ENCODE data around the gene SPDEF.

The SPDEF gene

DNA sequence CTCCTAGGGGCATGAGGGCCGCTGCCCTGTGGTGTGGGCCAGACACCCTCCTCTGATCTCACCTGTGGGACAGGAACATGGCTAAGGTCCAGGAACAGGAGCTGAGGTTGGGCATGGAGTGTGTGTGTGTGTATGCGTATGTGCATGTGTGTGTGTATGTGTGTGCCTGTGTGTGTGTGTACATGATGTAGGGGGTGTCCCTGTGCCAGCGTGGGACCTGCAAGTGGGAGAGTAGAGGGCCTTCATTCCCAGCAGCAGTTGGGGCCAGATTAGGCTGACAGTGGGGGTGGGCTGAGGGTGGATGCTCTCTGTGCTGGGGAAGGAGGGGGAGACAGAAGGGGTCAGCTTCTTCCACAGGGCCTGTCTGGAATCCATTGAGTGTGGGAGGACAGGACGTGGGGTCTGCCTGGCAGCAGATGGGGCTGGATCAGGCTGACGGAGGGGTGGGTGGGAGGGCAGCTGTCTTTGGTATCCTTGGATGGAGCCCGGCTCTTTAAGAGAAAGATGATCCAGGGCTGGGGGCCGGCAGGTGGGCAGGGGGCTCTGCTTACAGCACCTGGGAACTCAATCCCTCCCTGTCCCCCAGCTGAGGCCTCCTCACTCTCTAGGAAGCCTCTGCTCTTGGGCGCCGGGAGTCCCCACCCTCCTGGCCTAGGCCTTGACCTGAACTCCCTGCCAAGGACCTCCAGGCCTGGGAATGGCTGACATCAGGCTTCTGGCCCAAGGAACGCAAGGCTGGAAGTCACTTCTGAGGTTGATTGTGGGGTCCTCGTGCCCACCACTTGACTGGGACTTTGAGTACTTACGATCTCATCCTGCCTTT lies 44.0 kb downstream of the SPDEF start:
- no peak for DNase-seq

GRCh38 chr6:34511214-34511914 lies 44.8 kb downstream of the SPDEF start:
- DNase-seq: no peak

- DNase-seq: no peak
Observed at GRCh38 chr6:34510299-34510698, 45.8 kb downstream of the SPDEF start.

- DNase-seq: no peak
Observed at GRCh38 chr6:34509782-34510181, 46.3 kb downstream of the SPDEF start.

DNA sequence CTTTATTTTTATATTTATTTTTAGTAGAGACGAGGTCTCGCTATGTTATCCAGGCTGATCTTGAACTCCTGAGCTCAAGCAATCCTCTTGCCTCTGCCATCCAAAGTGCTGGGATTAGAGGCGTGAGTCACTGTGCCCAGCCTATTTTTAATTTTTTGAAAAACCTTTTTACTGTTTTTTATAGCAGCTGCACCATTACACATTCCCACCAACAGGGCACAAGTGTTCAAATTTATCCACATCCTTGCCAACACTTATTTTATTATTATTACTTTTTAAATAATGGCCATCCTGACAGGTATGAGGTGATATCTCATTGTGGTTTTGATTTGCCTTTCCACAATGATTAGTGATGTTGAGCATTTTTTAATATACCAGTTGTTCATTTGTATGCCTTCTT lies 47.7 kb downstream of the SPDEF start:
- no peak for DNase-seq

DNA sequence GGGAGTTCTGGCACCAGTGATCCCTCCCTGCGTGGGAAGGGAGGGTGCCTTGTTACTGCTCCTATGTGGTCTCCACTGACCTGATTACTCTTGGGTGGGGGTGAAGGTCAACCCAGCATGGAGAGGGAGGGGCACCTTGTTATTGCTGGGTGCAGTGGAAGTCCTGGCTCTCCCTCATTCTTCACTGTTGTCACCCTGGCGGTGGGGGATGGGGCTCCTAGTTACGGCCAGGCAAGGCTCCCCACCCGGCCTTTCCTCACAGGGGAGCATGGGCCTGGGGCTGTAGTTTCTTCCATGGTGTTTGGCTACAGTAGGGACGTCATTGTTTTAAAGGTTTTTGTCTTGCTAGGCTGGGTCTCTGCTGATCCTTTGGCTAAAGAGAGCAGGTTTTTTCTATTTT lies 49.4 kb downstream of the SPDEF start:
- no peak for DNase-seq

DNA sequence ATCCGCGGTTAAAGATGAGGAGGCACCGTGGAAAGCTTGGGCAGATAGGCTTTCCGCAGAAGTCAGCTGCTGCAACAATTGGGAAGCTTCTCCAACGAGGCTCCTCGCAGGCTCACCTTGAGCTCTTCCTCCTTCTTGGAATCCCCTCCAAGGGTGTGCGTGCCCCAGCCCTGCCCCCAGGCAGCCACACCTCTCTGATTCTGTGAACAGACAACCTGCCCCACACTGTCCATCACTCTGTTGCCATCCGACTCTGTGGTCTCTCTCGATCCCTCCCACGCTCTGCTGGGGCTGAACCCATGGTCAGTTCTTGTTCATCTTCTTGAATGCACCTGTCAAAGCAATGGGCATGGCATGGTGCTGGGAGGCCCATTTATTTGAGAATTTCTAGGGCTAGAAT lies 58.7 kb downstream of the SPDEF start:
- DNase-seq: no peak

- no peak for DNase-seq
Observed at GRCh38 chr6:34496103-34496685, 59.9 kb downstream of the SPDEF start.

DNA sequence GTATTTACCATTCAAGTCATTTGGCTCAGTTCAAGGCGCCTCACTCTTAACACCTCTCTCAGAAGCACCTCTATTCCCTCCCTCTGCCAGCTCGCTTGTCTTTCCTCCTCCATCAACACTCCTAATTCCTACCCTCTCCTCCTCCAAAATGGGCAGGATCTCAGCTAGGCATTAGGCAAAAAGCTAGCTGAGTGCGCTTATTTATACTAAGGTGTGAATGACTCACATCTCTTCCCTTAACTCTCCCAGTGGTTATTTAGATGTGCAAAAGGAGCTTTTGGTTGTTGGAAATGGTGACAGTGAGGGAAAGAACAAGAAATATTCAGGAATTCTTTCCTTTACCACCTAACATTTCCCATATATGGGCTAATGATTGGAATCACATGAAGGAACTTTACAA lies 61.2 kb downstream of the SPDEF start:
- DNase-seq: no peak

- DNase-seq: no peak
Observed at GRCh38 chr6:34493344-34493743, 62.8 kb downstream of the SPDEF start.

GRCh38 chr6:34491091-34491430 lies 65.1 kb downstream of the SPDEF start:
- DNase-seq: no peak

DNA sequence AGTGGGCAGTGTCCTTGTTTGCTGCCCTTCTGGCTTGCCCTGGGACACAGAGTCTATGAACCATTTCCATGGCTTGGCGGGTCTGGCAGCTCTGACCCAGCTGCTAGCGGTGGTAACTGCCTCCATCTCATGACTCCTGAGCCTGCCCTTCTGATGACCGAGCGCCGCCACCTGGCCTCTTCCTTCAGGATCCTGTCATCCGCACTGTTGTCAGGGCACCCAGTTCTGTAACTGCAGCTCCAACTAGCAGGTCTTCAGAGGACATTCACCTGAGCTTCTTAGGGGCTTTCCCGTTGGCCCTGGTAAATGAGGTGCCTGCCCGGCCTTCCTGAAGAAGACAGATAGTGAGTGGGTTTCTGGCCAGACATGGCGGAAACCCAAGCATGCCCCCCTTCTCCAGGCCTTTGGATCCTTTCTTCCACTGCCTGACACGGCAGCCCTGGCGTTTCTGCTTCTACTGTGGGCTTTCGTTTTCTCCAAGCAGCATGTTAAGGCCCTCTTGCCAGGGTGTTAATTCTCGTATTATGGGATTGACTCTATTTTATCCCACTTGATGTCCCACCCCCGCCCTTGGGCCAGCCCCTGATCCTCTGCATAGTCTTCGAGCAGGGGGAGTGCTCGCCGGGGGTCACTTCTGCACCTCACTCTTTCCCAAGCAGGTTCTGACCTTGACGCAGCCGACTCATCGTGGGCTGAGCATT lies 65.6 kb downstream of the SPDEF start:
- no peak for DNase-seq

- DNase-seq: no peak
Observed at GRCh38 chr6:34489207-34489805, 66.8 kb downstream of the SPDEF start.
